Activated naive CD8-positive, alpha-beta T cell (primary cell): ENCODE results near the gene IL1RAPL2.
"Not testable (repeated sequence)": the region's sequence is repeated elsewhere in the genome, so short reads cannot be mapped to it uniquely, and the experiment has no call there.

Experiments used
- H3K27ac Mint-ChIP-seq: one replicate; pipeline ENCODE4 v1.8.0; 2021; ENCODE audit warnings: mixed read lengths
- H3K27me3 Mint-ChIP-seq: one replicate; pipeline ENCODE4 v1.8.0; 2021; ENCODE audit warnings: mixed read lengths
- H3K36me3 Mint-ChIP-seq: one replicate; pipeline ENCODE4 v1.8.0; 2021; ENCODE audit warnings: mixed read lengths
- H3K4me1 Mint-ChIP-seq: one replicate; pipeline ENCODE4 v1.8.0; 2021; ENCODE audit warnings: low read depth, mixed read lengths
- H3K4me3 Mint-ChIP-seq: one replicate; pipeline ENCODE4 v1.8.0; 2021; ENCODE audit warnings: mild to moderate bottlenecking, mixed read lengths
- H3K9me3 Mint-ChIP-seq: one replicate; pipeline ENCODE4 v1.8.0; 2021; ENCODE audit warnings: low read depth, mixed read lengths

Gene IL1RAPL2

DNA sequence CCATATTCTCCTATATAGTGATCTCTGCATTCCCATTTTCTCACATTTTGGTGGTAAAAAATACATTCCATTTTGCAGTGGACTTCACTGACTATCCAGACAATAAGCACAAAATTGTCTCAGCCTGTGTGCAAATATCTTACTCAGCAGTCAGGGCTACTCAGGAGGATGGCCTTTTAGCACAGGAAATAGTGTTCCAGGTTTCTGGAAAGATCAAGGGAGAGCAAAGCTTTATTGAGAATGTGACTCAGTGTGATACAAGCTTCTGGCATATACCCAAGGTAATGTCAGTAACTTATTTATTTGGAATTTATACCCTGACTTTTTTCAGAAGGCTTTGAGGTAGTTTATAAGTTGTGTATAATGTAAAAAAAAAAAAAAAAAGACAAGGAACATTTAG, 421.1 kb downstream of the IL1RAPL2 start:
- H3K36me3 Mint-ChIP-seq = no peaks in the 10 kb centered on the region
- H3K27ac Mint-ChIP-seq = no peak overlapping the region
- no peaks in the 10 kb centered on the region for H3K4me1 Mint-ChIP-seq
- H3K4me3 Mint-ChIP-seq = no peak overlapping the region
- no peaks in the 10 kb centered on the region for H3K9me3 Mint-ChIP-seq
- peaks cover 3% of the 10 kb centered on the region for H3K27me3 Mint-ChIP-seq

DNA sequence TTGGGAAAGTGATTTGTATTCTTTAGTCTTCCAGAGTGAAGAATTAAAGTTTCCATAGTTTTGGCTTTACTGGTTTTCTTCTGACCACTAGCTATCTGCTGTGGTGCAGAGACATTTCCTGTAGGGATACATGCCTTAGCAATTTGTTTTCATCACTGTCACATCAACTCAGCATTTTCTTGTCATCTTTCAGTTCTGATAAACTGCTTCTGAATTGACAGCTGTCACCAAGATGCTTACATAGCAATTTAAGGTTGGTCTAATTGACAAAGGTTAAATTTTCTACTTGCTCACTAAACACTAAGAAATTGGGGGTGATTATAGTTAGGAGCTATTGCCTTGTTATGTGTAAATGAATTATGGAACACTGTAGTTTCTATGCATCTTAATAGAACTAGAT, 422.0 kb downstream of the IL1RAPL2 start:
- no peaks in the 10 kb centered on the region for H3K36me3 Mint-ChIP-seq
- H3K4me3 Mint-ChIP-seq = no peak overlapping the region
- H3K27me3 Mint-ChIP-seq = peaks cover 3% of the 10 kb centered on the region
- H3K27ac Mint-ChIP-seq = no peak overlapping the region
- H3K4me1 Mint-ChIP-seq = no peaks in the 10 kb centered on the region
- no peaks in the 10 kb centered on the region for H3K9me3 Mint-ChIP-seq

DNA sequence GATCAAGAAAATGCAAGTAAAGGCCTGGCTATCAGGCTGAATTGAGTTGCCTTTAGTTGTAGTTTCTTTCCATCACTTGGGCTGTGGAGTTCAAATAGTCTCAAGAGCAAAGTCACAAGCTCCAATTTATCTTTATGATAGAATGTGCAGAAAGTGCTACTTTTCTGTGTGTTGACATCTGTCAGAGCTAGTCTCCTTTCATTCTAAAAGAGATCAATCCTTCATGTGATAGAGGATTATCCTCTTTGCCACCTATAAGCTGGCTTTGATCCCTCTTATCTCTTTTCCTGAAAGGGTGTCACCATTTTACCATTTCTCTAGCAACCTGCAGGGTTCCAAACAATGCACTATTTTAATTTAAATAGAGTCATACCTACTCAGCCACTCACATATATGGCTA, 429.5 kb downstream of the IL1RAPL2 start:
- H3K36me3 Mint-ChIP-seq = no peaks in the 10 kb centered on the region
- no peak overlapping the region for H3K27ac Mint-ChIP-seq
- no peak overlapping the region for H3K4me3 Mint-ChIP-seq
- H3K27me3 Mint-ChIP-seq = peaks cover 3% of the 10 kb centered on the region
- no peaks in the 10 kb centered on the region for H3K4me1 Mint-ChIP-seq
- H3K9me3 Mint-ChIP-seq = no peaks in the 10 kb centered on the region

DNA sequence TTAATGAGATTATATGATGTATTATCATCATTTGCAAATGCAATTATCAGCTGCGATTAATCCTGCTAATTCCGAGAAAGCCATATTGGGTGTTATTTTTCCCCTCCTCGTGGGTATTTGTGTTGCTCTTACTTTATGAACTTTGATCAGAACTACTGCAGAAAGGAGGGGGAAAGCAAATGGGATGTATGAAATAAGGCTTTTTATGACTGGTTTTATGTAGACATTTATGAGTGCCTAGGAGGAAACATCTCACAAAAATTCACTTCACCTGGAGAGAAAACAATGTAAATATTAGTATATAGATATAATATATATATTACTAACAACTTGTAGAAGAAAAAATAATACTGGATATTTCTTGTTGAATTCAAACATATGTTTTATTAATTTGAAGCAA, 440.1 kb downstream of the IL1RAPL2 start:
- Mint-ChIP-seq H3K27me3 (no peaks in the 10 kb centered on the region), H3K36me3 (no peaks in the 10 kb centered on the region), H3K4me3 (no peak overlapping the region)

DNA sequence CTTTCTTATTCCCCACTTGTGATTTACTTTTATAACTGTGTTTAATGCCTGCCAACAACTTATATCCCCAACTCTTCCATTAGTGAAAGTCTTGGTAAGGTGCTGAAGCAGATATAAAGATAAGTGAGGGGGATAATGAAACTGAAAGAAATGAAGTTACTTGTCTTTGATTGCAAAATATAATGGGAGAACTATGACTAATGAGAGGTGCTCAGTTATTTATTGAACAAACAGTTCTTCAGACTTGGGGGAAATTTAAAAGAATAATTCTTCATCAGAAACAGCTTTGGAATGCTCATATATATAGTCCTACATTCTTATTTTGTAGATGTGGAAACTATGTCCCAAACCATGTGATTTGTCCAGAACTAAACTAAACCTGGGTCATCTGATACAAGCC, 441.0 kb downstream of the IL1RAPL2 start:
- peaks cover 5% of the 10 kb centered on the region for H3K9me3 Mint-ChIP-seq
- no peaks in the 10 kb centered on the region for H3K36me3 Mint-ChIP-seq
- no peaks in the 10 kb centered on the region for H3K4me1 Mint-ChIP-seq
- H3K27ac Mint-ChIP-seq = no peak overlapping the region
- no peak overlapping the region for H3K4me3 Mint-ChIP-seq
- no peaks in the 10 kb centered on the region for H3K27me3 Mint-ChIP-seq

More for the DNA sequence above, 440.1 kb downstream of the IL1RAPL2 start:
- Mint-ChIP-seq H3K27ac (no peak overlapping the region), H3K9me3 (peaks cover 5% of the 10 kb centered on the region), H3K4me1 (no peaks in the 10 kb centered on the region)

DNA sequence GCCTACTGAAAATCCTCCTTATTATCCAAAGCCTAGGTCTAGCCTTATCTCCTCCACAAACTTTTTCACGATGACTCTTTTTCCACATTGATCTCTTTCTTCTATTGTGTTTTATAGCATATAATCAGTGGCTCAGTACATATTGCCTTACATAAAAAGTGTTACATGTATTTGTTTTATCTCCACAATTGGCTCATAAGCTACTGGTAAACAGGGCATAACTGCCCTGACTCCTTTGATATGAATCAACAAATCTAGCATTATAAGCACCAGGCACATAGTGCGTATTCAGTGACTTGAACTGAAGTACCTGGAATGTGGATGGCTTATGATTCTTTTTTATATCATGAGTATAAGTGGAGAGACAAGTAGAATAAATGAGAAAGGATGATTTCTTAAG, 447.7 kb downstream of the IL1RAPL2 start:
- Mint-ChIP-seq H3K27me3 (no peaks in the 10 kb centered on the region), H3K4me1 (no peaks in the 10 kb centered on the region), H3K9me3 (no peaks in the 10 kb centered on the region), H3K27ac (no peak overlapping the region), H3K36me3 (no peaks in the 10 kb centered on the region), H3K4me3 (no peak overlapping the region)

DNA sequence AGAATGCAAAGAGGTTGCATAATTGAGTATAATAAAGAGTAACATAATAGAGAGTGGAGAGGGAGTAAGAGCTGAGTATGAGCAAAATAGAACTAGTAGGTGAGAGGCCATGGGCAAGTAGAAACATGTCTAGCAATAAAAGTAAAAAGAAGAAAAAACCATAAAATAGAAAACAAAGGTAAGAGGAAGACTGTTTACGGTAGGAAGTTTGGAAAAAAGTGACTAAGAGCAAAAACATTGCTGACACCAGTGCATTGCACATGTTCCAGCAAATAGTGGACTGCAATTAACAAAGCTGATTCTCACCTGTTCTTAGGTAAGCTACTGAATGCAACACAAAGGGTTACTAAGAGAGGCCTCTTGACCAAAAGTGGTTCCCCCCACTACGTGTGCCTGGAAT, 451.6 kb downstream of the IL1RAPL2 start:
- Mint-ChIP-seq H3K9me3 (no peaks in the 10 kb centered on the region), H3K27ac (no peak overlapping the region), H3K27me3 (no peaks in the 10 kb centered on the region), H3K4me3 (no peak overlapping the region), H3K4me1 (no peaks in the 10 kb centered on the region), H3K36me3 (no peaks in the 10 kb centered on the region)

DNA sequence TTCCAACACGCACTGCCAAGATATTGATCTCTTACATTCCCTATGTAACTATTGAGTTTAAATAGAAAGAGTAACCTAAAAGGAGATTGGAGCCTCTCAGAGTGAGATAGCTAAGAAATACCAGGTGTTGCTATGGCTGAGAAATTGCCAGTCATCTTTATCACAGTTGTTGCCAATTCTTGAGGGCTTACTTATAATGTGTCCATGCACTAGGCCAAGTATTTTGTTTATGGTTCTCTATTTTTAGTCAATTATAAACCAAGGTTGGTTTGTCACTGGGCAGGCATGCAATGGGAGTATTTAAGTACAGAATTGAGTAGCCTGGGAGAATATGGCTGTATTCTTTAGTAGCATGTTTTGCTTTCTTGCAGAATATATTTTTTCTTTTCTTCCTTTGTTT, 452.9 kb downstream of the IL1RAPL2 start:
- Mint-ChIP-seq H3K4me1 (no peaks in the 10 kb centered on the region), H3K9me3 (no peaks in the 10 kb centered on the region), H3K36me3 (no peaks in the 10 kb centered on the region), H3K27ac (no peak overlapping the region), H3K4me3 (no peak overlapping the region), H3K27me3 (no peaks in the 10 kb centered on the region)

DNA sequence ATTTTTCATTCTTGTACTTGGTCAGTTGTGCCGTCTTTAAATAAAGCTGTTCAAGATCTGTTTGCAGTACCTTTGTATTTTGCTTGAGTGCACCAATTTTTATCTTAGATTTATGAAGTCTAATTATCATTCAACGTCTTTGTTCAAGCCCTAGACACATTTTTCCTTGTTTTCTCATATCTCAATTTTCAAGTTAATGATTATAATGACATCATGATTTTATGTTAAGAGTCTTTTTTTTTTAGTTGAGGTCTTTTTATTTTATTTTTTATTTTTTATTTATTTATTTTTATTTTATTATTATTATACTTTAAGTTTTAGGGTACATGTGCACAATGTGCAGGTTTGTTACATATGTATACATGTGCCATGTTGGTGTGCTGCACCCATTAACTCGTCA, 463.0 kb downstream of the IL1RAPL2 start:
- H3K36me3 Mint-ChIP-seq, H3K27me3 Mint-ChIP-seq, H3K9me3 Mint-ChIP-seq, H3K4me3 Mint-ChIP-seq, H3K4me1 Mint-ChIP-seq, H3K27ac Mint-ChIP-seq: not testable (repeated sequence)

DNA sequence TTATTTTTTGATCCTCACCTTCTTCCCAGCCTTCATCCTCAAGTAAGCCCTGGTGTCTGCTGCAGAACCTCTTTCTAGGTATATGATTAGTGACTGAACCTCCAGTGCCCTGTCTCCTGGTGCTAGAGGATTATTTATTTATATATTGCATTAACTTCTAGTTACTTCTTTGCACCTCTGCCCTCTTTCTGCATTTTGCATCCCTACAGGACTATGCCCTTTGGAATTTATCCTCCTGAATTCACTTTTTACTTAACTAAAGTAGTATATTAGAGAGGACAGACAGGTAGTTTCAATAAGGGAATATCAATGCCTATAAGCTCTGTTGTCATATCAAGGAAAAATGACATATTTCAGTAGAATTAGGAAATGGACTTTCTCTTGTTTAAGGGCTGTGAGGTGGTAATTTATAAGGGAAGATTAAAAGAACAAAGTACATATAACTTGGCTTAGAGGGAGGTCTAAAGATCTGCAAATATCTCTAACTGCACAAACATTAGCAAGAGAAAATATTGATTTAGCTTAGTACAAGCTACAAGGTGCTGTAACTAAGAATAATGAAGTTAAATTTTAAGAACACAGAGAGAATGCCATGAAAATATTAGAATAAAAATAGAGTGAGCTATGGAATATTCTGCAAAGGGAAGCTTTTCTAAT, 472.8 kb downstream of the IL1RAPL2 start:
- Mint-ChIP-seq H3K9me3 (no peaks in the 10 kb centered on the region), H3K27me3 (no peaks in the 10 kb centered on the region), H3K36me3 (no peaks in the 10 kb centered on the region), H3K27ac (no peak overlapping the region), H3K4me1 (no peaks in the 10 kb centered on the region), H3K4me3 (no peak overlapping the region)

DNA sequence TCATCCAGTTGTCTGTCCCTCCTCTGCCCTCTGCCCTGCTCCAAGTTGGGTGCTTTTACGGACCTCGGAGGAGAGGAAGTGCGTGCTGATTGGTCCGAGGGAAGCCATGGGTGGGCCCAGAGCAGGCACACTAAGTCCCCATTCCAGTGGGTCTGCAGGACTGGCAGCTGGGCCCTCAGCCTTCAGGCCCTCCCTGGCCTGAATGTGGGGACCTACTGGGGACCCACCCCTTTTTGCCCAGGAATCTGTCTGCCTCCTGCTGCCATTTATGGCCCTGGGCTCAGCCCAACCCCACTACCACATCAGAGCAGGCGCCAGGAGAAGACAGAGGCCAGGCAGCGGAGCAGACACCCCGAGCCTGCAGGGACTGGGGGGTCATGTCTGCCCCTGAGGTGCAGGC, 484.9 kb downstream of the IL1RAPL2 start:
- H3K27ac Mint-ChIP-seq = no peak overlapping the region
- no peaks in the 10 kb centered on the region for H3K4me1 Mint-ChIP-seq
- no peak overlapping the region for H3K4me3 Mint-ChIP-seq
- no peaks in the 10 kb centered on the region for H3K36me3 Mint-ChIP-seq
- no peaks in the 10 kb centered on the region for H3K27me3 Mint-ChIP-seq
- H3K9me3 Mint-ChIP-seq = no peaks in the 10 kb centered on the region

DNA sequence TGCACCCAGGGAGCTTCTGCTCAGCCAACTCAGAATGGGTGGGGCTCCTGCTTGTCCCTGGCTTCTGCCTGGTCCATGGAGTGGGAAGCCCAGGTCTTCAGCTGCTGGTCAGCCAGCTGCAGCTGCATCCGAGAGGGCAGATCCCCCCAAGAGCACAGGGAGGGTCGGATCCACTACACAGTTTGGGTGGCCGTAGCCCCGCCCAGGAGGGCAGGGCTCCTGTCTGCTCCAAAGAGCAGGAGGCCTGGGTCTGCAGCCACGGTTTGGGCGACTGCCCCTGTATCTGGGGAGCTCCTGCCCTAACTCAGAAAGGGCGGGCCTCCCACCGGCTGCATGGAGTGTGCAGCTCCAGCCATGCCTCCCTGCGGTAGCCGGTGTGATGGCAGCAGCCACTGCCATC, 485.4 kb downstream of the IL1RAPL2 start:
- no peaks in the 10 kb centered on the region for H3K4me1 Mint-ChIP-seq
- no peaks in the 10 kb centered on the region for H3K9me3 Mint-ChIP-seq
- no peak overlapping the region for H3K27ac Mint-ChIP-seq
- no peak overlapping the region for H3K4me3 Mint-ChIP-seq
- no peaks in the 10 kb centered on the region for H3K27me3 Mint-ChIP-seq
- no peaks in the 10 kb centered on the region for H3K36me3 Mint-ChIP-seq

DNA sequence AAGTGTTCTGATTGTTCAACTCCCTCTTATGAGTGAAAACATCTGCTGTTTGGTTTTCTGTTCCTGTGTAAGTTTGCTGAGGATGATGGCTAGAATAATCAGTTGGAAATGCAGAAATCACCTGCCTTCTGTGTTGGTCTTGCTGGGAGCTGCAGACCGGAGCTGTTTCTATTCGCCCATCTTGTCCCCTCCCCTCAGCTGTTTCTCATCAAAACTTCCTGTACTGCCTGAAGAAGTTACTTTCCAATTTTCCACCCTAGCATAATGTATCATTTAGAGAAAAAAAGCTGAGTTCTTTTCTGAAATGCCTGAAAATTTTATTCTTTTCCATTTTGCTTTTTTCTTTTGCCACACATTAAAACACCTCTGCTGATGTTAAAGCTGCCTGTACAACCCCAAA, 486.9 kb downstream of the IL1RAPL2 start:
- H3K27me3 Mint-ChIP-seq = no peaks in the 10 kb centered on the region
- no peak overlapping the region for H3K4me3 Mint-ChIP-seq
- H3K9me3 Mint-ChIP-seq = no peaks in the 10 kb centered on the region
- no peak overlapping the region for H3K27ac Mint-ChIP-seq
- no peaks in the 10 kb centered on the region for H3K36me3 Mint-ChIP-seq
- no peaks in the 10 kb centered on the region for H3K4me1 Mint-ChIP-seq

DNA sequence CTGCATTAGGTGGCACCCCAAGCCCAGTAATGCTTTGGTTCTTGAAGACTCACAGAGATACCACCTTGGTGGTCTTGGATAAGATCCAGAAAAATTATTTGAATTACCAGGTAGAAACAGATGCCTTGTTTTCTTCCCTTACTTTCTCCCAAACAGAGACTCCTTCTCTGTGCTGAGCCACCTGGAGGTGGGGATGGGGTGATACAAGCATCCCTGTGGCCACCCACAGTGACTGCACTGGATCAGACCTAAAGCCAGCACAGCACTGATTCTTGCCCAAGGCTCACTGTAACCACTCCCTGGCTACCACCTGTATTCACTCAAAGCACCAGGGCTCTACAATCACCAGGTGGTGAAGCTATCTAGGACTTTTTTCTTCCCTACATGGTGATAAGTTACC, 497.7 kb downstream of the IL1RAPL2 start:
- H3K9me3 Mint-ChIP-seq = no peaks in the 10 kb centered on the region

DNA sequence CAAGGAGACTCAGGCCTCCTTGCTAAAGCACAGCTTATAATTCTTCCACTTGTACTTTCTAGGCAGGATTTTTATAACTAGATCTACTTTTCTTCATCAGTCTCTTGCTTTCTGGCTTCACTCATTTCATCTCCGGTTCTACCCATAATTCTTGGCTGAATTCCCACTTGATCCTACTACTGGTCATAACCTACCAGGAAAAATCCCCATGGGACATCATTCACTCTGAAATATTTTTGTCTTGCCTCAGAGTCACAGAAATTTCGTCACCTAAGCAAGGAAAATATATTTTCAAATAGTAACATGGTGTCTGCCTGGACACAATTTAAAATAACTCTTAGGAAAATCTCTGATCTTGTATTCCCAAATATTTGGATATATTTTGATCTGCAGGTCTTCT, 532.2 kb downstream of the IL1RAPL2 start:
- no peaks in the 10 kb centered on the region for H3K9me3 Mint-ChIP-seq
- no peaks in the 10 kb centered on the region for H3K36me3 Mint-ChIP-seq
- no peak overlapping the region for H3K4me3 Mint-ChIP-seq
- no peak overlapping the region for H3K27ac Mint-ChIP-seq
- no peaks in the 10 kb centered on the region for H3K27me3 Mint-ChIP-seq
- no peaks in the 10 kb centered on the region for H3K4me1 Mint-ChIP-seq

More for the DNA sequence above, 497.7 kb downstream of the IL1RAPL2 start:
- no peak overlapping the region for H3K4me3 Mint-ChIP-seq
- no peak overlapping the region for H3K27ac Mint-ChIP-seq
- H3K4me1 Mint-ChIP-seq = no peaks in the 10 kb centered on the region
- H3K27me3 Mint-ChIP-seq = no peaks in the 10 kb centered on the region
- no peaks in the 10 kb centered on the region for H3K36me3 Mint-ChIP-seq

DNA sequence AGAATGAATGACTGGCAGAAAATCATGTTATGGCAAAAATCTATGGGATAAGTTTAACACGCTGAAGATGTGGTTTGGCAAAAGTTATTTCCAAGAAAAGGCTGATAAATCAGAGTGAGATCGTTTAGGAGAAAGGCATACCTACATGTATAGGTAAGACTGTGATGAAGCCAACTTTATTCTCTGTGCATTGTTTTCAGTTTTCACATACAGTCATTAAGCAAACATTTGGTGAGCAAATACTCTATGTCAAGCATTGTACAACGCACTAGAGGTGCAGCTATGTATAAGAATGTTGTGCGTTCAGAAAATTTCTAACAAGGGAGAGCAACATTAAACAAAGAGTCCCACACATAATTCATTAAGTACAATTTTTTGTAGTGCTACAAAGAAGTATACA, 532.8 kb downstream of the IL1RAPL2 start:
- Mint-ChIP-seq H3K27me3 (no peaks in the 10 kb centered on the region), H3K9me3 (no peaks in the 10 kb centered on the region), H3K4me3 (no peak overlapping the region), H3K36me3 (no peaks in the 10 kb centered on the region), H3K4me1 (no peaks in the 10 kb centered on the region), H3K27ac (no peak overlapping the region)
